K562 (cell line): Measurements from ENCODE around the gene FES. TPM values are rescaled to one million over a fixed set of nuclear protein-coding genes. Genes with fewer than 3 reads are reported as not detected.

Experiments used
- ATF1 ChIP-seq, 2 experiments: fragments of 450-650 bp in 1 of 2; IDR thresholded peaks; 2 replicates each; pipeline ENCODE4 v1.6.1; 2016; ENCODE audit warnings: missing compliant biosample characterization in 1 of 2, missing genetic modification characterization in 1 of 2
- CTCF ChIP-seq, 3 experiments: IDR thresholded peaks in 2 of 3; conservative IDR thresholded peaks in 1 of 3; 2 replicates each; pipeline ENCODE4 v1.5.1; 2011 to 2012; ENCODE audit warnings: low read length in 3 of 3, mild to moderate bottlenecking in 3 of 3, control low read depth in 2 of 3, improper control_type of control experiment in 1 of 3, inconsistent platforms in 1 of 3, low read depth in 1 of 3, mixed read lengths in 1 of 3, moderate library complexity in 1 of 3; ENCODE audit not compliant: insufficient read depth in 2 of 3
- EP400 ChIP-seq: fragments of 450-650 bp; IDR thresholded peaks from 2 replicates; pipeline ENCODE4 v1.6.1; 2017; ENCODE audit warnings: antibody characterized with exemption, mild to moderate bottlenecking, moderate library complexity
- FOSL1 ChIP-seq: fragments of 200-800 bp; sonication (Bioruptor generic); conservative IDR thresholded peaks from 2 replicates; pipeline ENCODE4 v1.6.1; 2016; ENCODE audit warnings: missing genetic modification characterization, missing compliant biosample characterization
- MIER1 ChIP-seq: fragments of 450-650 bp; IDR thresholded peaks from 2 replicates; pipeline ENCODE4 v1.6.1; 2016; ENCODE audit warnings: antibody characterized with exemption, mild to moderate bottlenecking, low read depth
- RB1 ChIP-seq: fragments of 450-650 bp; IDR thresholded peaks from 2 replicates; pipeline ENCODE4 v1.6.1; 2017; ENCODE audit warnings: low read depth, mild to moderate bottlenecking
- ZC3H8 ChIP-seq: fragments of 450-650 bp; IDR thresholded peaks from 2 replicates; pipeline ENCODE4 v1.6.1; 2017
- ZNF395 ChIP-seq: fragments of 200-800 bp; sonication (Bioruptor generic); IDR thresholded peaks from 2 replicates; pipeline ENCODE4 v1.6.1; 2017; ENCODE audit warnings: missing genetic modification characterization, missing compliant biosample characterization
- ZNF512 ChIP-seq: IDR thresholded peaks from 2 replicates; pipeline ENCODE4 v1.6.1; 2016; ENCODE audit warnings: missing genetic modification characterization, missing compliant biosample characterization
- polyA plus RNA-seq, 8 experiments: library from polyadenylated mRNA; depleted of rRNA in 4 of 8; stranded (reverse) in 5 of 8; unstranded in 3 of 8; fragments of >200 nt; fragmentation: Nextera tagmentation in 2 of 8; fragmentation: Illumina TruSeq in 1 of 8; extraction: Ambion mirVana in 2 of 8; extraction: Trizol in 1 of 8; gene quantifications; 2 replicates each; pipeline versions ENCODE4 v1.2.1 to v1.2.3, GENCODE V29; 2011 to 2014; ENCODE audit warnings: inconsistent platforms in 1 of 8, missing spikeins in 1 of 8
- total RNA-seq, 7 experiments: library from RNA; depleted of rRNA in 6 of 7; stranded (reverse); fragments of >200 nt in 6 of 7; fragmentation: Illumina TruSeq in 2 of 7; extraction: Trizol in 2 of 7; gene quantifications; 2 replicates each; pipeline versions ENCODE4 v1.2.1 to v1.2.3, GENCODE V29; 2011 to 2021; ENCODE audit warnings: low replicate concordance in 1 of 7

Gene FES
- total and polyA plus RNA-seq, 9 of the 15 experiments (the other 6 are each of a cell fraction or from before 2014, with no cell fraction given), result 0.38 to 2.6 (median 0.82) TPM

GRCh38 chr15:90929246-90930019 is 45.1 kb downstream of the FES start (continued):
- 0 out of 2 replicates have a peak, but pooled peaks have one; percentile 21 for TF ChIP-seq ZNF512
- TF ChIP-seq FOSL1 (tag), result no peak
- TF ChIP-seq MIER1, result peak; percentile 16; the same call in 1 of the 2 replicates
- TF ChIP-seq ZC3H8, result no peak
- peak; percentile 80; the same call in 1 of the 2 replicates for TF ChIP-seq ZNF395 (CRISPR knock-in tag)
- TF ChIP-seq EP400, result no peak
- TF ChIP-seq RB1, result 0 out of 2 replicates have a peak, but pooled peaks have one; percentile 7
- TF ChIP-seq CTCF (IDR thresholded peaks at IDR 0.05 in 2 of 3, conservative IDR thresholded peaks at IDR 0.05 in 1 of 3; ENCODE audit: insufficient read depth in 2 of 3, low read depth in 1 of 3, low read length in 3 of 3), result 0 out of 6 replicates have a peak, but pooled peaks of 1 of the 3 experiments have one; percentile 1
- TF ChIP-seq ATF1 (CRISPR knock-in tag; IDR thresholded peaks at IDR 0.05), result no peak
- TF ChIP-seq ATF1 (tag; IDR thresholded peaks at IDR 0.05), result no peak
